DMS79 treated with DMSO at 0.1 percent for 48 hours (cell line): ENCODE data around the gene ADGRL4.
"Not testable (repeated sequence)": the region's sequence is repeated elsewhere in the genome, so short reads cannot be mapped to it uniquely, and the experiment has no call there.

Experiments used
- DNase-seq: peaks from one replicate; lab custom pipeline; 2025; lab: John Stamatoyannopoulos, UW

ADGRL4 gene

DNA sequence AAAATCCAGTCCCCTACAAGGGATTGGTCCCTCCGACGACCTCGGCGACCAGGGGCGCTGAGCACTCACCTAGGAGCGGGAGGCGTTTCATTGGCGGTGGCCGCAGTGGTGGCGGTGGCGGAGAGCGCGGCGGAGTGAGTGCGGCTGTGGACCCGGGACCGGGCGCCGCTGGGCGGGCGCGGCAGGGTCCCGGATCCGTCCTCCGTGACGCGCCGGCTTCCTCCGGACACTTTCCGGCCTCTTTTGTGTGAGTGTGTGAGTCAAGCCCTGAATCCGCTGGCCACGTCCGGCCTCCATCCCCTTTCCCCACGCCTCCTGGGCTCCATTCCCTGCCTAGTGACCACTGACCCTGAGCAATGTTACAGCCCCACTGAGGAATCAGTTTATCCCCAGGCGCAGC lies at the start of gene ADGRL4:
TSS of gene ADGRL4 (minus strand) at position 167 of the 400 bp plus-strand sequence. CDS start at position 91, 76 bp downstream.
- no peak for DNase-seq

DNA sequence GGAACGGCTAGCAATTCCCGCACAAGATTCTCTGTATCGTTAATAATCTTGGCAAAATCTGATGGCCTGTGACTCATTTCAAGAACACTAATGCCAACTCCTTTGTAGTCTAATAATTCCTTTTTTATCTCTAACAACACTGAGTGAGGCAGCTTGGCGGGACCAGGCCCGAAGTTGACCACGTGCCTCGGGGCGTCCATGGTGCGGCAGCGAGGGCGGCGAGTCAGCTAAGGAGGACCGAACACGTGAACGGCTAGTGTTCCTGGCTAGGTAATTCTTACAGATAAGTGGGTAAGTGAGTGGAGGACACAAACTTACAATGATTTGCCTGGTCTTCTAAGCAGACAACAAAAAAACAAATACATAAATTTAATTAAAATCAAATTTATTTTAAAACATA lies 49.3 kb upstream of the ADGRL4 start:
- DNase-seq = no peak

DNA sequence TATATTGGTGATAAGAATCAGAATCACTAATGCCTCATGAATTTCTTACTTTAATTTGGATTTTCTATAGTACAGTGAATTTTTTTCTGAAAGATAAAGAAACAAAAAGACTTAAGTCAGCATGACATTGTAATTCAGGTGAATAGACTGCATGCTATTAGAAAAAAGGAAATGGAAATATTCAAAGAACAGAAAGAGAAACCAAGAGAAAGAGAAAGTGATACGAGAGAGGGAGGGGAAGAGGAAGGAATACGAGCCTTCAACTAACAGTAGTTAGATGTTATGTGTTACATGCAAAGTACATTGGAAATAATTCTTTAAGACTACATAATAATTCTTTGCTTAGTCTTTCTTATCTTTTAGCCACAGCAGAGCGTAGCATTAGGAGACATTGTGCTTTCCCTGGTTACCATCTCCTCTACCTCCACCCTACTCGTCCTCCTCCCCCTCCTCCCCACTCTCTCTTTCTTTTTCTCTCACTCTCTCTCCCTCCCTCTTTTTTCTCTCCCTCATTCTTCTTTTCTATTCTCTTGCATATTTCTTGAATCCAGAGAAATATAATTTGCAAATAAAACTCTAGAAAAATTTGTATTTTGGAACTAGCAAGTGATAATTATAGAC lies 46.4 kb upstream of the ADGRL4 start:
- no peak for DNase-seq

DNA sequence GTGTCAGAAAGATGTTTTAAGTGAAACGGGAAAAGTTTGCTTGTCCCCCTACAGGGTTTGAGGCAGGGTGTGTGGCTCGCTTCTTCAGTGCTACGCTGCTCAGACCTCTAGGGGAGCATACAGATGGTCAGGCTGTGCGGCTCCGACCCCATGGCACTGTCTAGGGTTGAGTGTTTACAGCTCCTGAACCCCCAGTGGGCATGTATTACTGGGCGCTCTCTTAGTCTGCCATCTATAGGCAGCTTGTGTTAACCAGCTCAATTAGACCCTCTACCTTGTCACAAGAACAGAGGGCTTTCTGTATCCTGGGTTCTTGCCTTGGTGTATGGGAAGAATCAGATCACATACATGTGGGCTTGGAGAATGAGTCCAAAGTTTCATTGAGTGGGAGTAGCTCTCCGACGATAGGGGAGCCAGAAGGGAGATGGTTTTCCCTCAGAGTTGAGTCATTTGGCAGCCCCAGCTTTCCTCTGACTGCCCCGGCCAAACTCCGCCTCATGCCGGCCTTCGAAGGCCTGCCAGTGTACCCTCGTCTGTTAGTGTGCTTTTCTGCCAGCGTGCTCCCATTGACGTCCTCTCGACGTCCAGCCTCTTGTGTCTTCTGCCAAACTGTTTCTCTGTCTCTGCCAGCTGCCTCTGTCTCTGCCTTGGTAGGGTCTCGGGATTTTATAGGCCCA lies 38.6 kb upstream of the ADGRL4 start:
- no peak for DNase-seq

DNA sequence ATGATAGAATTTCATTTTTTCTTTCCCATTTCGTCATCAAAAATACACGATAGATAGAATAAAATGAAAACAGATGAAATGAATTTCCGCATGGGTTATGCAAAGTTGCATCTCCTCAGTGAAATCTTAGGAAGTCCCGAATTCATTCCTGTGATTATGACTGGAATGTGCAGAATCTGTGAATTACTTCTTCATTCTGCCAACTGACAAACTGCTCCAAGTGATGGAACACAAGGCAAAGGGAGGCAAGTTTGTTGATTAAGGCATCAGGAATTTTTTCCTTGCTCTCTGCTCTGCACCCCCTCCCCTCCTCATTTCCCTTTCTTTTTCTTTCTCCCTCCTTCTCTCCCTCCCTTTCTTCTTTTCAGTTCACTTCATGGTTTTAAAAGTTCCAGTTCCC lies 37.0 kb upstream of the ADGRL4 start:
- no peak for DNase-seq

DNA sequence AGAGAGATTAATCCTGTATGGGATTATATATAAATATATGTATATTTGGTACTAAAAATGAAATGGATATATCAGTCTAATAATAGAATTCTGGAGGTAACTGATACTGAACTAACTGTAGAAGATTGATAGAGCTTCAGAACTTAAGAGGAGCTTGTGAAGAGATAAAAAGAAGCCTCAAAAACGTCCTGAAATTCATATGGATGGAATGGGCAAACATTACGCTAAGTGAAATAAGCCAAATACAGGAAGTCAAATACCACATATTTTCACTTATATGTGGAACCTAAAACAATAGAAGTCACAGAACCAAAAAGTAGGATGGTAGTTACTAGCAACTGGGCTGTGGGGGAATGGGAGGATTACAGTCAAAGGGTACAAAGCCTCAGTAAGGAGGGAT lies 36.0 kb upstream of the ADGRL4 start:
- DNase-seq = no peak

DNA sequence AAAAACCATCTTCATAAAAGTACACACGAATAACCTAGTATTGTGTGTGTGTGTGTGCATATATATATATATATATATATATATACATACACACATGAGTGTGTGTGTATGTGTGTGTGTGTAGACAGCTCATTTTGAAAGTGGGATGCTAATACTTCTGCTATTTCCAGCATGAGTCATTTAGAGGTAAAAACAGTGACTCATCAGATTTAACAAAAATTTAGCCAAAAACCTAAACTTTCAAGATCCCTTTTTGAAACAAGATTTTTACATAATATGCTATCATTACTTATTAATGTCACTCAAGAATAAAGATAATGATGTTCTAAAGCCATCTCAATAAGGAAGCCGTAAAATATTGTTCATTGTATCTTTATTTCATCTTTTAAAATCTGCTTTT lies 35.6 kb upstream of the ADGRL4 start:
- DNase-seq = no peak

DNA sequence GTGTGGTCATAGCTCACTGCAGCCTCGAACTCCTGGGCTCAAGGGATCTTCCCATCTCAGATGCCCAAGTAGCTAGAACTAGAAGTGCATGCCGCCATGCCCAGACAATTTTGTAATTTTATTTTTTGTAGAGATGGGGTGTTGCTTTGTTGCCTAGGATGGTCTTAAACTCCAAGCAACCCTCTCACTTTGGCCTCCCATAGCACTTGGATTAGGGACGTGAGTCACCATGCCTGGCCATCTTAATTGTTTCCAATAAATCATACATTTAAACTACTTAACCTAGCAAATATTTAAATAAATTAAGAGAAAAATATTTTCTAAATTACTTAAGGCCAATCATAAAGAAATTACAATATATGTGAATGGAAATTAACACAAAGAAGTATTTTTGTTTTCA lies 35.1 kb upstream of the ADGRL4 start:
- no peak for DNase-seq

DNA sequence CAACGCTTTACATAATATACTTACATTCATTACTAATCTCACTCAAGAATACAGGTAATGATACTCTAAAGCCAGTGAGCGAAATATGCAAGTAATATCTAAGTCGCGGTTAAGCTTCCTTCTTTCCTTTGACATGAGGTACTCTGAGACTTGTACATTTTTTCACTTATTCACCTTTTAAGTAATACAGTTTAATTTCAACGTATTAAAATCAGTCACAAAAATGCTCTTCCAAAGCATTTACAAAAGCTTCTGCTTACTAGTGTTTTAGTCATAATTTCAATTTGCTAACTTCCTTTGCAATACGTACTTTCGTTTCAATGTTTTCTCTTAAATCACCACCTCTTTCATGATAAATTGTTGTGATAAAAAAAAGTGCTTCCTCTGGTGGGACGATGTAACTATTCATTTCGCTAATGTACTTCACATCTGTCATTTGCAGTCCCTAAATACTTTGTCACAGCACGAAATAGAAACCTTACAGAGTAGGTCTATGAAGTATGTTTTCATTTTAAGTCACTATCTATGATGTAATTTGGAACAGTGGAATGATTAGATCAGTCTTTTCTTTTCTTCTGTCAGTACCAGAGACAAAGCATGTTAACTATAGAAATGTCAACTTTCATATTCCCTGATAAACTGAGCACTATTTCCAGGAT lies 34.0 kb upstream of the ADGRL4 start:
- DNase-seq = no peak

DNA sequence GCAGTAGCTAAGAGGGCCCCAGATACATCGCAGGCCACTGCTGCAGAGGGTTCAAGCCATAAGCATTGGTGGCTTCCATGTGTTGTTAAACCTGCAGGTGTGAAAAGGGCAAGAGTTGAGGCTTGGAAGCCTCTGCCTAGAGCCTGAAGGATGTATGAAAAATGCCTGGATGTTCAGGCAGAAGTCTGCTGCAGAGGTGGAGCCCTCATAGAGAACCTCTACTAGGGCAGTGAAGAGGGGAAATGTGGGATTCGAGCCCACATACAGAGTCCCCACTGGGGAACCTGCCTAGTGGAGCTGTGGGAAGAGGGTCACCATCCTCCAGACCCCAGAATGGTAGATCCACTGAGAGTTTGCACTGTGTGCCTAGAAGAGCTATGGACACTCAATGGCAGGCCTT lies 30.6 kb upstream of the ADGRL4 start:
- DNase-seq = no peak

DNA sequence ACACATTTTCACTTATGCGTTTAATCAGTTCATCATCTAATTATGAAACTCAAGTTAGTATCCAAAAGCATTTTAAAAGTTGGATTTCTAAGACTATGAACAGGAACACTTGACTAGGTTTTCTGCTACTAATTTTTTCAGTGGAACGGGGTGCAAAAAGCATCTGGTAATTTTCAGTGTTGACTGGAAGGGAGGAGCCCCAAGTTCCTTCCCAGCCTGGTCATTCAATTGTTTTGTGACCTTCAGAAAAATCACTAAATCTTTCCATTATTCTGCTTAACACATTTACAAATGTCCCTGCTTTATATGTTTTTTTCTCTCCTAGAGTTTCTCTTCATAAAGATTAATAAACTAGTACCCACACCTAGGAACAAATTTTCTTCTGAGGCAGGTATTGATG lies 6.0 kb upstream of the ADGRL4 start:
- no peak for DNase-seq

DNA sequence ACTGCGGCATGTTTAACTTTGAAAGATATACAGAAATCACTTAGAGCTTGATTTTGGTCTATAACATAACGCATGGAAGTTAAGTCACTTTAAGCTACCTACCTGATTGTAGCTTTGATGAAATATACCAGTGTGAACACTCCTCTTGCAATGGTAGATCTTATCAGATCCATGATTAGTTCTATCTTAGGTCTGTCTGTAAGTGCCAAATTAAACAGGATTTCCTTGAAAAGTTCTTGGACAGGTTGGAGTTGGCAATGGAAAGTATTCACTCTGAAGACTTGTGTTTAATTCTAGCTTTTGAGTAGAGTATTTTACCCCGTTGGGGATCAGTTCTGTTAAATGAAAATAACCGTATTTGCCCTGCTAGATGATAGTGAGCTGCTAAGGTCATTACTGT lies 4.1 kb upstream of the ADGRL4 start:
- DNase-seq = no peak

DNA sequence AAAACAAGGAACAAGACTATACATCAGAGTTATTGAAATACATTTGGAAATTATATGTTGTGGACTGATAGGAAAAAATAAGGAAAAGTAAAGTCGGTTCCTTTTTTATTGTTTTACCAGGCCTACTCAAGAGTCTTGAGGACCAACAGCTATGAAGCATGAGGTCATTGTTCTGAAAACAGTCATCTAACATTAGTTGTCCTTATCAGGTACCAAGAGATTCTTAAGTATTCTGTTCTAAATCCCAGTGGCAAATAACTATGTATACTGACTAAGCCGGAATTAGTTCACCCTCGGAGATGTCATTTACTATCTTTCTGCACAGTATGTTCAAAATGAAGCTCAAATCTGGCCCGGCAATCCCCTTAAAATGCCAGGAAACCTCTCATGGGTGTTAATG lies 585 bp downstream of the ADGRL4 start:
- no peak for DNase-seq

DNA sequence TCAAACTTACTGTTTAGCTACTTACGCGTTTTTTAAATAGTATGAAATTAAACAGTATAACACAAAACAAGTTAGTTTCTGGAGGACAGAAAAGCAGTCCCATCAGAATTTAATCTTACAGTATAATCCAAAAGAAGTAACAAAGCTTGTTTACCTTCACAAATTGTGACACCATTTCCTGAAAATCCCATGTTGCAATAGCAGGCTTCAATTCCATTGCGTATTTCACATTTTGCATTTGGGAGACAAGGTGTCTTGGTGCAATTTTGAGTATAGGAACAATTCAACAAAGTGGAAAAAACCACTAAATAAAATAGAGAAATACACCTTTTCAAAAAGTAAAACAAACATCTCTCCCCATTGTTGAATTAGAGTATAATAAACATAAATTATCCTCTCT lies 1.6 kb downstream of the ADGRL4 start:
- no peak for DNase-seq

DNA sequence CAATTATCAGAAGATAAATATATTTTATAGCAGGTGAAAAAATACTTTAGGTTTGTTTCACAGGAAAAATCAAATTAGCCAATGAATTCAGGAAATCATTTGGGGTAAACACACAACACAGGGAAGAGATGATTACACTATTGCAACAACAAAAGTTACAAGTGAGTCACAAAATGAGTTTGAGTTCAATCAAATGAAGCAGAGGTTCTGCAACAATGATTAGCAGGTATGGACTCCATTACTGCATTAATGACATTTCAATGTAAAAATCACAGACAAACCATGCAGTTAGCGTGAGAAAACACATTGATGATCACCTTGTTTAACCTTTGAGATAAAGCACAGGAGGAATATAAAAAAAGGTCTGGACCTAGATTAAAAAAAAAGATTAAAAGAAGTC lies 9.7 kb downstream of the ADGRL4 start:
- DNase-seq = no peak

DNA sequence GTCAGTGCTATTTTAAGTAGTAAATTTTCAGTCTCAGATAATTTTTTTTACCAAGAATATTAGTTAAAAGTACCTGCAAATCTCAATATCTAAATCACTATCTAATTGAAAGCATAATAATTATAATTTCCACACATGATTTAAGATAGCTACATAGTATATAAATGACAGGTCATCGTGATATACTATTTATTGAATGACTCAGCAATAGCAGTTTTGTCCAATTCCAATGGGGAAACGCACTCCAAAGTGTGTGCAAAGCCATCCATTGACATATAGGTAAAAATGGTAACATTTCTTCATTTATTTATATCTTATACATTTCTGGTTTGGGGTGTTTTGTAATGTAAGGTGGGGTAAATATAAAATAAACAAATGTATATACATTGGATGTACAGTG lies 19.5 kb downstream of the ADGRL4 start:
- no peak for DNase-seq

DNA sequence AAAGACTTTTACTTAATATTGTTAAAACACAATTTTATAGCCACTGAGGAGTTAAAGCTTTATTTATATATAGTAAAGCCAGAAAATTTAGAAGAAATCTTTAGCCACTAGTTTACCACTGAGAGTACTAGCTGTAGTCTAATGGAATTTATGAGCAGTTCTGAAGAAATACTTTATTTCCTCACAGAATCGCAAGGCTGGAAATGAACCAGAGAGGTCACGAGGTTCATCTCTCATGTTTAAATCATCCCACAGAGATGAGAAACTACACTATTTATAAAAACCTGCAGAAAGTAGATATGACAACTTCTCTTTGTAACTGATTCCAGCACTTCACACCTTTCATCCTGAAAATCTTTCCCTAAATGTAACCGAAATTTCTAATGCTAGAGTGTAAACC lies 26.0 kb downstream of the ADGRL4 start:
- DNase-seq = no peak

DNA sequence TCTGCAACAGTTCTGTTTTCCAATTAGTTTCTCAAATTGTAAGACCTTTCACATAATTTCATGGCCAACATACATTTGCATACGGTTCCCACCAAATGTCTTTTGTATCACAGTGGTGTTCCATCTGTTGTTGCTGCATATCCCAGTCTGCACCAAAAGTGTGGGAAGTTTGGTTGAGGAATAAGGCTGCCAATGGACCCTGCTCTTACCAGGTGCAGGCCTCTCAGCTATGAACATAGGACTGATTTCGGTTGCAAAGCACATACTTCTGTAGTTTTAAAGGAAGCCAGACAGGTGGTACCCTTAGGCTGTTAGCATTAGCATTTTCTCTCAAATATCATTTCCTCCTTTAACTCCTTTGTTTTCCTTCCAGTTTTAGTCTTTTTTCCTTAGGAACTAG lies 33.8 kb downstream of the ADGRL4 start:
- no peak for DNase-seq

DNA sequence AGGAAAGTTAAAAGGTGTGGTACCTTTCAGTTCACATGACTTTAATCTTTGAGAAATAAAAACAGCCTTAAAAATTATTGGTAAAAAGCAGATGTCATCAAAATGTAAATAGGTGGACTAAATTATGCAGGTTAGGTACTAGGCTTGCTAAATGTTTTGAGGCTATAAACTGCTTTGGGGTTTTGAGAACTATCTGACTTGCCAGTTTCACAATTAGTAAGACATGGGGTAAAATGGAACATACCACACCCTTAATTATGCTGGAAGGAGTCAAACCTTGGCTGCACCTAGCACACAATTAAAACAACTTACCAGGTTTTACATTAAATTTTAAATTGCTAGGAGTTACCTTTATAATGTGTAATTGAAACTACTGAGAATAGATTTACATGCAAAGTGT lies 39.4 kb downstream of the ADGRL4 start:
- not testable (repeated sequence) for DNase-seq

DNA sequence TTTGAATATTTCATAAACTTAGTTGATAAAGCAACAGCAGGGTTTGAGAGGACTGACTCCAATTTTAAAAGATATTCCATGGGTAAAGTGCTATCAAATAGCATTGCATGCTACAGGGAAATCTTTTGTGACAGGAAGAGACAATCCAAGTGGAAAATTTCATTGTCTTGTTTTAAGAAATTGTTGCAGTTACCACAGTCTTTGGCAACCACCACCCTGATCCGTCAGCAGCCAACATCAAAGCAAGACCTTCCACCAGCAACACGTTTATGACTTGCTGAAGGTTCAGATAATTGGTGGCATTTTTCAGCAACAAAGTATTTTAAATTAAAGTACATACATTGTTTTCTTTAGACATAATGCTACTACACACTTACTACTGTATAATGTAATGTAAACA lies 47.8 kb downstream of the ADGRL4 start:
- no peak for DNase-seq

DNA sequence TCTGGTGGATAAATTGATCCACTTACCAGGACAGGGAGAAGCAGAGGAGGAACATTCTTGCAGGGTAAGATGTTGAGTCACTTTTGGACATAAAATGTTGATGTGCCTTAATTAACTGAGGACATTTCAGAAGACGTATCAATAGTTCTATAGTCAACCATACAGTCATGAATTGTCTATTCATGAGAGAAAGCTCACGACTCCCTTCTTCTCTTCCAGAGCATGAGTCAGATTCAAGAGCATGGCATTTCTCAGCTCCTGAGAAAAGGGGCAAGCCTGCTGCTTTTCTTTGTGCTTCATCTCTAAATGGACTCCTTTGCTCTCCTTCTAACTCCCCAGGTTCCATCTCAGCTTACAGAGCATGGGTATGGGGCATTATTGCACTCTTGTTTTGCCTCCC lies 55.7 kb downstream of the ADGRL4 start:
- no peak for DNase-seq

DNA sequence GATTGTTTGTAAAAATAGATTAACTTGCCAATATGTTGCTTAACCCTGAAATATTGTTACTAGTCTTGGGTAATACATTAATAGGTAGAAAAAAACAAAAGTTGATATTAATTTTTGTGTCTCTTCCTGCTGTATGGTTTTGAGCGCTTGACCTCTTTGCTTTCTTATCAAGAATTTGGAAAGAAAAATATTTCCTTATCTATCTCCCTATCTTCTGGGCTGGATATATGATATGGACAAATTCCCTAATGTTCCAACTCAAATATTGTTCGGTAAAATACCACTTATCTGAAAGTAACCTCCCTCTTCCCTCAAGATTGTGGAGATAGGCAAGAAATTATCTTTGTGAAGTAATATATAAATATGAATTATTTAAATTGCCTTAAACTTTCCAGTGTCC lies 57.3 kb downstream of the ADGRL4 start:
- DNase-seq = no peak

DNA sequence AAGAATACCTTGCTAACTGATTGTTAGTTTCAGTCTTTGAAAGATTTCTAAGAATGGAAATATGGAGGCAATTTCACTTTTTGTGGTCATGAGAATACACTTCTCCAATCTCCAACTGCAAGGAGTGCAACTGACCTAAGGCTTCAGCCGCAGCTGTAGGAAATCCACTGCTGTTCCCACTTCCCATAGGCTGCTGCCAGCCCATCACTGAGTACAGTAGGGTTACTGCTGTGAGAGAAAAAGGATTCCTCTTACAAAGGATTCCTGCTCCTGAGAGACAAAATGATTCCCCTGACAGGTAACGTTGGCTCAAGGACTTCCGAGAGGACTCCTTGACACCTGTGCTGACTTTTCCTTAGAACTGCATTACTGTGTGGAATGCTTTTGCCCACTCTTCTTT lies 87.4 kb downstream of the ADGRL4 start:
- DNase-seq = no peak

DNA sequence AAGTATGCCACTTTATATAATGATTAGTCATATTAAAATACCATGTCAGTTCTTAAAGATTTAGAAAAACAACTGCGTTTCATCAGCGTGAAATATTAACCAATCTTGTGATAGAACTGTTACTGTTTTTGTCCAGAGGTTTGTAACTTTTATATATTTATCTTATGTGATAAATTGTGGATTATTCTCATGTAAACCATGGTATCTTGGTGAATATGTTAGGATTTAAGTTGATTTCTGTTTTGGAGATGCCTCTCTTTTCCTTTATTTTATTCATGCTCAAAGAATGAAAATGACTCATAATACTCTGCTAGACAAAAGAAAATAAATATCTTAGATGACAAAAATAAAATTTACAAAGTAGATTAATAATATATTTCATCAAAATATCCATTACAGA lies 88.4 kb downstream of the ADGRL4 start:
- DNase-seq = no peak
